ENCODE results near the gene NCAPD3.

- TF ChIP-seq CTCF (IDR thresholded peaks at IDR 0.05) (no peak), POLR2A (IDR thresholded peaks at IDR 0.05) (no peak), EP300 (IDR thresholded peaks at IDR 0.05) (no peak)
Measured at GRCh38 chr11:134152696-134153095, 71.1 kb downstream of the NCAPD3 start.

All from ovary (tissue), 3 donors.